ENCODE results near the gene SHKBP1.
"Not testable (repeated sequence)": the region's sequence is repeated elsewhere in the genome, so short reads cannot be mapped to it uniquely, and the experiment has no call there.

The SHKBP1 gene

GRCh38 chr19:40617961-40618360, 41.3 kb downstream of the SHKBP1 start:
- no peak for DNase-seq (ENCODE audit: low spot score)

- no peak for DNase-seq (ENCODE audit: low spot score)
These were observed 42.9 kb downstream of the SHKBP1 start for GRCh38 chr19:40619333-40620160.

GRCh38 chr19:40620161-40620485, 43.5 kb downstream of the SHKBP1 start:
- DNase-seq (ENCODE audit: low spot score) = no peak

GRCh38 chr19:40621283-40621682, 44.6 kb downstream of the SHKBP1 start:
- no peak for DNase-seq (ENCODE audit: low spot score)

- DNase-seq (ENCODE audit: low spot score) = no peak
These were observed 45.5 kb downstream of the SHKBP1 start for GRCh38 chr19:40621966-40622772.

GRCh38 chr19:40622773-40623075, 46.1 kb downstream of the SHKBP1 start:
- no peak for DNase-seq (ENCODE audit: low spot score)

- DNase-seq (ENCODE audit: low spot score) = no peak
These were observed 47.0 kb downstream of the SHKBP1 start for GRCh38 chr19:40623403-40624251.

- not testable (repeated sequence) for DNase-seq (ENCODE audit: low spot score)
These were observed 47.9 kb downstream of the SHKBP1 start for GRCh38 chr19:40624369-40625153.

- no peak for DNase-seq (ENCODE audit: low spot score)
These were observed 48.9 kb downstream of the SHKBP1 start for GRCh38 chr19:40625406-40626120.

- no peak for DNase-seq (ENCODE audit: low spot score)
These were observed 50.2 kb downstream of the SHKBP1 start for GRCh38 chr19:40626918-40627317.

GRCh38 chr19:40627486-40628279, 51.0 kb downstream of the SHKBP1 start:
- no peak for DNase-seq (ENCODE audit: low spot score)

GRCh38 chr19:40629346-40629745, 52.7 kb downstream of the SHKBP1 start:
- DNase-seq (ENCODE audit: low spot score) = no peak

- no peak for DNase-seq (ENCODE audit: low spot score)
These were observed 54.0 kb downstream of the SHKBP1 start for GRCh38 chr19:40630571-40631160.

GRCh38 chr19:40632311-40633036, 55.8 kb downstream of the SHKBP1 start:
- no peak for DNase-seq (ENCODE audit: low spot score)

- no peak for DNase-seq (ENCODE audit: low spot score)
These were observed 56.5 kb downstream of the SHKBP1 start for GRCh38 chr19:40633207-40633606.

GRCh38 chr19:40638327-40638726, 61.7 kb downstream of the SHKBP1 start:
- no peak for DNase-seq (ENCODE audit: low spot score)

GRCh38 chr19:40639638-40639982, 62.9 kb downstream of the SHKBP1 start:
- no peak for DNase-seq (ENCODE audit: low spot score)

- DNase-seq (ENCODE audit: low spot score) = peak; percentile 50
These were observed 64.1 kb downstream of the SHKBP1 start for GRCh38 chr19:40640744-40641143.

Measured in germinal center (tissue), 1 donor.